ENCODE data around the gene AGBL4.

DNA sequence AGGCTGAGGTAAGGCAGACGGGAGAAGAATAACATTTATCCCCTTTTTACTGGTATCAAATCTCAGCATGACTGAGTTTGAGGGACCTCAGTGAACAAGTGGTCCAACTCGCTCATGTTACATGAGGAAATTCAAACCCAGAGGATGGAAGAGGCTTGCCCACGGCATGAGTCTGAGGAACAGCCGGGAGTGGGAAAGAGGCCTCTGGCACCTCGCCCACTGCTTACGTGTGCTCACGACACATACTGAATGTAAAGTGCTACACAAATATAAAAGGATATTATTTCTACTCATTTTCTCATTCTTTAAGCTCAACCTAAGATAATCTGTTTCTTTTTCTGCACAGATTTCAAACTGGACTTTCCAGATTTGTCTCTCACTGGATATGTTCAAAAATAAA is 1261.8 kb downstream of the AGBL4 start:
- TF ChIP-seq POLR2AphosphoS5 (IDR thresholded peaks at IDR 0.05; ENCODE audit: low read depth, low read length) (no peak), POLR2A (IDR thresholded peaks at IDR 0.05; ENCODE audit: low read depth, low read length) (no peak), POU2F2 (IDR thresholded peaks at IDR 0.05; ENCODE audit: low read depth, low read length) (no peak)
